ENCODE measurements around the gene PILRA. TPM values are rescaled to one million over a fixed set of nuclear protein-coding genes. Genes with fewer than 3 reads are reported as not detected.
A peak's percentile ranks its signal among the peaks of the same experiment; 100 is the strongest.
"Not testable (repeated sequence)": the region's sequence is repeated elsewhere in the genome, so short reads cannot be mapped to it uniquely, and the experiment has no call there.

PILRA gene
- total and polyA plus RNA-seq, 2 of the 13 experiments (the other 11 are each of a cell fraction or from before 2014, with no cell fraction given), result 0.13 to 1.3 TPM

DNA sequence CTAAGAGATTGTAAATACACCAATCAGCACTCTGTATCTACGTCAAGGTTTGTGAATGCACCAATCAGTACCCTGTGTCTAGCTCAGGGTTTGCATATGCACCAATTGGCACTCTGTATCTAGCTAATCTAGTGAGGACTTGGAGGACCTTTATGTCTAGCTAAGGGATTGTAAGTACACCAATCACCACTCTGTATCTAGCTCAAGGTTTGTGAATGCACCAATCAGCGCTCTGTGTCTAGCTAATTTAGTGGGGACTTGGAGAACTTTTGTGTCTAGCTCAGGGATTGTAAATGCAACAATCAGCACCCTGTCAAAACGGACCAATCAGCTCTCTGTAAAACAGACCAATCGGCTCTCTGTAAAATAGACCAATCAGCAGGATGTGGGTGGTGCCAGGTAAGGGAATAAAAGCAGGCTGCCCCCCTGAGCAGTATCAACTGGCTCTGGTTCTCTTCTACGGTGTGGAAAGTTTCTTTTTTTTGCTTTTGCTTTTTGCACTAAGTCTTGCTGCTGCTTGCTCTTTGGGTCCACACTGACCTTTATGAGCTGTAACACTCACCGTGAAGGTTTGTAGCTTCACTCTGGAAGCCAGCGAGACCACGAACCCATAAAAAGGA is 9.1 kb downstream of the PILRA start:
- peak overlapping the region; percentile 89 for H2AFZ ChIP-seq (ENCODE audit: low read length)
- H3K9me3 ChIP-seq (ENCODE audit: low read length); BruUV-seq (replicated peaks); CTCF ChIA-PET (ENCODE audit: low intra/inter-chr PET ratio, low total read pairs); in situ Hi-C loops (cut with HindIII; ENCODE audit: extremely low pct_ligation_motif_present, low pct_unique_long_range_greater_than_20kb); H3K79me2 ChIP-seq (ENCODE audit: insufficient read depth, low read length); intact Hi-C loops (cut with micrococcal nuclease; ENCODE audit: unreplicated experiment); H4K20me1 ChIP-seq (ENCODE audit: insufficient read depth, low read length); H3K27me3 ChIP-seq (ENCODE audit: control insufficient read depth in 1 of 2, insufficient read depth in 2 of 2, low read length in 2 of 2); H3K27ac ChIP-seq (ENCODE audit: extremely low read length, insufficient read depth, low read length); H3K36me3 ChIP-seq (replicated peaks in 1 of 2; ENCODE audit: control insufficient read depth in 1 of 2, insufficient read depth in 2 of 2, low read length in 2 of 2): not testable (repeated sequence)
- TF ChIP-seq, protein P1, sequence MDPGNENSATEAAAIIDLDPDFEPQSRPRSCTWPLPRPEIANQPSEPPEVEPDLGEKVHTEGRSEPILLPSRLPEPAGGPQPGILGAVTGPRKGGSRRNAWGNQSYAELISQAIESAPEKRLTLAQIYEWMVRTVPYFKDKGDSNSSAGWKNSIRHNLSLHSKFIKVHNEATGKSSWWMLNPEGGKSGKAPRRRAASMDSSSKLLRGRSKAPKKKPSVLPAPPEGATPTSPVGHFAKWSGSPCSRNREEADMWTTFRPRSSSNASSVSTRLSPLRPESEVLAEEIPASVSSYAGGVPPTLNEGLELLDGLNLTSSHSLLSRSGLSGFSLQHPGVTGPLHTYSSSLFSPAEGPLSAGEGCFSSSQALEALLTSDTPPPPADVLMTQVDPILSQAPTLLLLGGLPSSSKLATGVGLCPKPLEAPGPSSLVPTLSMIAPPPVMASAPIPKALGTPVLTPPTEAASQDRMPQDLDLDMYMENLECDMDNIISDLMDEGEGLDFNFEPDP (CRISPR knock-in tag; conservative IDR thresholded peaks at IDR 0.05), result 0 out of 2 replicates have a peak, but pooled peaks have one; percentile 13
- TF ChIP-seq MAFF (IDR thresholded peaks at IDR 0.05; ENCODE audit: low read depth, low read length) (peak; percentile 23; the same call in 1 of the 2 replicates), ZFX (CRISPR knock-in tag; IDR thresholded peaks at IDR 0.05; ENCODE audit: low read depth) (peak; percentile 14; the same call in 1 of the 2 replicates), POLR2AphosphoS5 (IDR thresholded peaks at IDR 0.05; ENCODE audit: low read depth, low read length) (peak; percentile 81), POLR2G (IDR thresholded peaks at IDR 0.05; ENCODE audit: low read depth, low read length) (peak; percentile 71), PHF21A (CRISPR knock-in tag; IDR thresholded peaks at IDR 0.05) (0 out of 2 replicates have a peak, but pooled peaks have one; percentile 24), TARDBP (CRISPR knock-in tag; IDR thresholded peaks at IDR 0.05) (0 out of 2 replicates have a peak, but pooled peaks have one; percentile 29), TAF1 (CRISPR knock-in tag; IDR thresholded peaks at IDR 0.05) (0 out of 2 replicates have a peak, but pooled peaks have one; percentile 34), POLR2A (IDR thresholded peaks at IDR 0.05; ENCODE audit: insufficient read depth in 1 of 2, low read depth in 2 of 2, low read length in 2 of 2) (peak; percentile 69 to 73; a peak in 3 of 4 replicates), SNAPC2 (CRISPR knock-in tag; IDR thresholded peaks at IDR 0.05) (0 out of 2 replicates have a peak, but pooled peaks have one; percentile 33), ZNF501 (CRISPR knock-in tag; IDR thresholded peaks at IDR 0.05) (peak; percentile 72; the same call in 1 of the 2 replicates), NFYB (CRISPR knock-in tag; IDR thresholded peaks at IDR 0.05) (peak; percentile 89), NFYC (CRISPR knock-in tag; IDR thresholded peaks at IDR 0.05) (peak; percentile 84), ARID2 (CRISPR knock-in tag; IDR thresholded peaks at IDR 0.05; ENCODE audit: borderline replicate concordance) (0 out of 2 replicates have a peak, but pooled peaks have one; percentile 50), REPIN1 (CRISPR knock-in tag; IDR thresholded peaks at IDR 0.05; ENCODE audit: borderline replicate concordance, low read depth) (peak; percentile 25; the same call in 1 of the 2 replicates), ZMYM4 (CRISPR knock-in tag; IDR thresholded peaks at IDR 0.05) (peak; percentile 79), SAP130 (CRISPR knock-in tag; IDR thresholded peaks at IDR 0.05; ENCODE audit: low read depth) (peak; percentile 38; the same call in 1 of the 2 replicates)
- TF ChIP-seq, protein P2, sequence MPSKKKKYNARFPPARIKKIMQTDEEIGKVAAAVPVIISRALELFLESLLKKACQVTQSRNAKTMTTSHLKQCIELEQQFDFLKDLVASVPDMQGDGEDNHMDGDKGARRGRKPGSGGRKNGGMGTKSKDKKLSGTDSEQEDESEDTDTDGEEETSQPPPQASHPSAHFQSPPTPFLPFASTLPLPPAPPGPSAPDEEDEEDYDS (CRISPR knock-in tag; IDR thresholded peaks at IDR 0.05), result peak; percentile 95
- TF ChIP-seq, protein P3, sequence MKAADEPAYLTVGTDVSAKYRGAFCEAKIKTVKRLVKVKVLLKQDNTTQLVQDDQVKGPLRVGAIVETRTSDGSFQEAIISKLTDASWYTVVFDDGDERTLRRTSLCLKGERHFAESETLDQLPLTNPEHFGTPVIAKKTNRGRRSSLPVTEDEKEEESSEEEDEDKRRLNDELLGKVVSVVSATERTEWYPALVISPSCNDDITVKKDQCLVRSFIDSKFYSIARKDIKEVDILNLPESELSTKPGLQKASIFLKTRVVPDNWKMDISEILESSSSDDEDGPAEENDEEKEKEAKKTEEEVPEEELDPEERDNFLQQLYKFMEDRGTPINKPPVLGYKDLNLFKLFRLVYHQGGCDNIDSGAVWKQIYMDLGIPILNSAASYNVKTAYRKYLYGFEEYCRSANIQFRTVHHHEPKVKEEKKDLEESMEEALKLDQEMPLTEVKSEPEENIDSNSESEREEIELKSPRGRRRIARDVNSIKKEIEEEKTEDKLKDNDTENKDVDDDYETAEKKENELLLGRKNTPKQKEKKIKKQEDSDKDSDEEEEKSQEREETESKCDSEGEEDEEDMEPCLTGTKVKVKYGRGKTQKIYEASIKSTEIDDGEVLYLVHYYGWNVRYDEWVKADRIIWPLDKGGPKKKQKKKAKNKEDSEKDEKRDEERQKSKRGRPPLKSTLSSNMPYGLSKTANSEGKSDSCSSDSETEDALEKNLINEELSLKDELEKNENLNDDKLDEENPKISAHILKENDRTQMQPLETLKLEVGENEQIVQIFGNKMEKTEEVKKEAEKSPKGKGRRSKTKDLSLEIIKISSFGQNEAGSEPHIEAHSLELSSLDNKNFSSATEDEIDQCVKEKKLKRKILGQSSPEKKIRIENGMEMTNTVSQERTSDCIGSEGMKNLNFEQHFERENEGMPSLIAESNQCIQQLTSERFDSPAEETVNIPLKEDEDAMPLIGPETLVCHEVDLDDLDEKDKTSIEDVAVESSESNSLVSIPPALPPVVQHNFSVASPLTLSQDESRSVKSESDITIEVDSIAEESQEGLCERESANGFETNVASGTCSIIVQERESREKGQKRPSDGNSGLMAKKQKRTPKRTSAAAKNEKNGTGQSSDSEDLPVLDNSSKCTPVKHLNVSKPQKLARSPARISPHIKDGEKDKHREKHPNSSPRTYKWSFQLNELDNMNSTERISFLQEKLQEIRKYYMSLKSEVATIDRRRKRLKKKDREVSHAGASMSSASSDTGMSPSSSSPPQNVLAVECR (CRISPR knock-in tag; IDR thresholded peaks at IDR 0.05; ENCODE audit: borderline replicate concordance), result peak; percentile 36; the same call in 1 of the 2 replicates
- FAIRE-seq (peak; percentile 28), DNase-seq (ENCODE audit: low spot score) (peak; percentile 38), ATAC-seq (peak; percentile 83)
- POLR2A ChIA-PET, result interaction anchor here (0.7 to 3.0 kb wide), 16 partner anchors 8 to 291 kb away, joined by 3 to 28 read pairs (median 3); partner anchors contain the start of genes FBXO24, GNB2, LAMTOR4 and MEPCE
- H3K9ac ChIP-seq (ENCODE audit: insufficient read depth, low read depth, low read length), result peak overlapping the region; percentile 33; the same call in 1 of the 2 replicates
- 8% methylated on average over 7 of the region's 8 CpGs for WGBS (ENCODE audit: low lambda C conversion rate)
- peaks cover 12% of the 10 kb centered on the region for H3K4me1 ChIP-seq (ENCODE audit: insufficient read depth, low read length)
- peak overlapping the region; percentile 84 for H3K4me2 ChIP-seq (ENCODE audit: low read depth, low read length)
- peak overlapping the region; percentile 40 to 57 (median 46) for H3K4me3 ChIP-seq (replicated peaks in 1 of 3; ENCODE audit: insufficient read depth in 1 of 3, low read depth in 2 of 3, low read length in 3 of 3)

Measured in HepG2 (cell line).